GM19240 (cell line): ENCODE measurements around the gene ASB16.
A peak's percentile ranks its signal among the peaks of the same experiment; 100 is the strongest.

Experiments
- DNase-seq: peaks from one replicate; pipeline ENCODE4 v3.0.0; 2011; ENCODE audit warnings: low spot score; ENCODE audit not compliant: insufficient read length

The ASB16 gene

DNA sequence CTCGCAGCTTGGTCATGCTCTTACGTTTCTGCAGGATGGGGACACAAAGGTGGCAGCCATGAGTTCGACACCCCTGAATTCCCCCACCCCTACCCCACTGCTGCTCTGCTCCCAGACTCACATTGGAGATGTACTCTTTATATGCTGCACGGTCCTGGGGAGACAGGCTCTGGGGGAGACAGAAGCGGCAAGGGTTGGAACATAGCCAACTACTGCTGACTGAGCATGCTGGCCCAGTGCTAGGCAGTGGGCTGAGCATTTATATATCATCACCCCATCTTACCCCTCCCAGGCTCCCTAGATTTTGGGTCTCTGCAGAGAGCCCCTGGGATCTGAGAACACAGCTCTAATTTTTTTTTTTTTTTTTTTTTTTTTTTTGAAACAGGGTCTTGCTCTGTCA lies 37.2 kb downstream of the ASB16 start:
- no peak for DNase-seq

- no peak for DNase-seq
Measured at GRCh38 chr17:44209786-44210341, 39.4 kb downstream of the ASB16 start.

DNA sequence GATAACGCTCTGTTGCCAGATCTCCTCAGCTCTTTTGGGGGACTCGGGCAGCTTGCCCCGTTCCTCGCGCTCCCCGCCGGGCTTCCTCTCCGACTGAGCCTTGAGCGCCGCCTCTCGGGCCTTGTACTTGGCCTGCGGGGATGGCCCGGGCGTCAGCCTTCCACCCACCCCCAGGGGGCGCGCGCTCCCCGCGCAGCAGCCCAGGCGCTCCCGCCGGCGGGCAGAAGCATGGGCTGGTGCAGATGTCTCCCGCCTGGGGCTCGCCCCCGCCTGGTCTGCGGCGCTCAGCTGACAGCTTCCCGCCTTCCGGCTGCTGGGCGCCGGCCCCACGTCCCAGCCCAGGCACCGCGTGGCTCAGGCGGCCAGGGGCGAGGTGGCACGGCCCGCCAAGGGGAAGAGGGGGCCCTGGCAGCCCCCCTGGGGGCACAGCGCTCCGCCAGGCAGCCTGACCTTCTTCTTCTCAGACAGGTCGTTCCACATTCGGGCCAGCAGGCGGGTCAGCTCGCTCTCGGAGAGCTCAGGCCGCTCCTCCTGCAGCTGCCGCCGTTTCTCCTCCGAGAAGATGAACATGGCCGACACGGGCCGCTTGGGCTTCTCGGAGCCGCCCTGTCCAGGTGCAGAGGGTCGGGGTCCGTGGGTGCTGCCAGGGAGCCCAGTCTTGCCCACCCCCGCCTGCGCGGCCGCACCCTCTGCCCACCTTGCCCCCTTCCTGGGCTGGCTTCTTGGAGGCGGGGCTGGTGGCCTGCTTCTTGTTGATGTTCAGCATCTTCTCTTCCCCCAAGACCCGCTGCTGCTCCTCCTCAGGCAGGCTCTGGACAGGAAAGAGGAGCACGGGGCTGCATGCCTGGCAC lies 40.1 kb downstream of the ASB16 start:
- peak; percentile 84 for DNase-seq

DNA sequence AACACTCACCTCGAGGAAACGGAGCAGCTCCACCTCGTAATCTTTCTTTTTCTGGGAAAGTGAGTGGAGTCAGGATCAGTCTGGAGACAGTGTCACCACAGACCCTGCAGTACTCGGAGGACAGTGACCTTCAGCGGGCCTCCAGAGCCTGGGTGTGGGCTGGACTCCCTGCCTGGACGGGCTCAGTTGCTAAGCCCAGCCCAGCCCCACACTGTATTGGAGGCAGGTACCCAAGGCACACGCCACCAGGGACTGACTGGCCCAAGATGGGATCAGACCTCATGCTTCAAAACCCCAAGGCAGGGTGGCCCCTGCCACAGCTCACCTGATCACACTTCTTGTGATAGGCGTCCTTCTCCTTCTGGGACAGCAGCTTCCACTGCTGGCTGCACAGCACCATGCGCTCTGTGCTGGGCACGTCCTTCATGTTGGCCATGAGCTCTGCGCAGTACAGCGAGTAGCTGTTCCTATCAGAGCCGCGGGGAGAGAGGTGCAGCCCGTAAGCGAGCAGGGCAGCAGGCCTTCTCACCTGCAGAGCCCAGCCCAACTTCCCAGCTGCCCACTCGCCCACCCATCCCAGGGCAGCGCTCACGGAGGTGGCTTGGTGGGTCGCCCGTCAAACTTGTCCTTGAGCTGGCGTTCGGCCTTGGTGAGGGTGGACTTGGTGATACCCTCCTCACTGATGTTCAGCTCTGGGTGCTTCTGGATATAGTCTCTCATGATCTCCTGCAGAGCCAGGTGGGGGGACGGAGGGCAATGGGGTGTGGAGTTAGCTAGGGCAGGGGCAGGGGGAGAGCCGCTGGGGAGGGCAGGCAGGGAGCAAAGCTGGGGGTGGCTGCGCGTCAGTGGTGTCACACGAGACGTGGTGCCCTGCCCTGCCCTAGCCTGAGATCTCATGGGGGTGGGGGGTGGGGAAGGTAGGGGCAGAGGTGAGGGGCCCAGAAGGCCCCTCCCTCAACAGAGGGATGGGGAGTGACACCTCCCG lies 41.1 kb downstream of the ASB16 start:
- DNase-seq = no peak

- no peak for DNase-seq
Measured at GRCh38 chr17:44212507-44213402, 42.3 kb downstream of the ASB16 start.

DNA sequence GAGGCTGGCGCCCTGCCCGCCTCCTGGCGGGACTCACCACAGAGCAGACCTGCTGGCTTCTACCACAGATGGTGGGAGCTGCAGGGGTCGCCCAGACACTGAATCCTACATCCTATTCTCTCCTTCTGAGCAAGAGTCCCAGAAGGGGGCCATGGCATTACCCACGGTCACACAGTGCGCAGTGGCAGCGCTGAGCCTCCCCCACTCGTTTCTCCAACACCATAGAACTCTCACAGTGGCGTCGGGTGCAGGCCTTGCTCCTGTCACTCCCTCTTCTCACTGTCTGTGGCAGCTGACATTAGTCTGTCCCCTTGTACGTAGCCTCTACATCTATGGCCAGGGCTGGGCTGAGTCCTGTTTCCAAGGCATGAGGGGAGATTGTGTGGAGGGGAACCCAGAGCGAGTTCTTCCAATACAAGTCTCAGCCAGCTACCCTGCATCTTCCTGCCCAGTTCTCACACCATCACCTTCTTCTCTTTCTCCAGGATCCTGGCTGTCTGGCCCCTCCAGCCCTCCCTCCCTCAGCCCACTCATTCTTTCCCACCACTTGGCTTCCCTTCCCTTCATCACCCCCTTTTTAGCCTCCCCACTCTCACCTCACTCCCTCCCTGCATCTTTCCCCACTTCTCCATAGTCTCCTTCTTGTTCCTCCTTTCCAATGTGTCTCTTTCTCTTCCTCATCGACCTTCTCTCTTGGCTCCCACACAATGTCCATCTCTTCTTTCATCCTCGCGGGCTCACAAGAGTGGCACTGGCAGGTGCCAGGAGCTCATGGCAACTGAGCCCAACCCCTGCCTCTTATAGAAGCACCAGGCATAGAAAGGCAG lies 43.1 kb downstream of the ASB16 start:
- DNase-seq = no peak

DNA sequence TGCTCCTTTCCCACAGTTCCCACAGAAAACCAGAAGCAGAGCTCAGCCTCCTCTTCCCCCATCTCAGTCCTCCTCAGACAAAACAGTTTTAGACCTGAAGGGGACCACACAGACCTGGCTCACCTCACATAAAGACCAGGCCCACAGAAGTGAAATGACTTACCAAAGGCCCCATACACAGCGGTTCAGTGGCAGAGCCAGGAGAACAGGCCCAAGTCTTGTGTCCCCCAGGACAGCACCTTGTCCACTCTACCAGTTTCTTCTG lies 43.7 kb downstream of the ASB16 start:
- DNase-seq = no peak

DNA sequence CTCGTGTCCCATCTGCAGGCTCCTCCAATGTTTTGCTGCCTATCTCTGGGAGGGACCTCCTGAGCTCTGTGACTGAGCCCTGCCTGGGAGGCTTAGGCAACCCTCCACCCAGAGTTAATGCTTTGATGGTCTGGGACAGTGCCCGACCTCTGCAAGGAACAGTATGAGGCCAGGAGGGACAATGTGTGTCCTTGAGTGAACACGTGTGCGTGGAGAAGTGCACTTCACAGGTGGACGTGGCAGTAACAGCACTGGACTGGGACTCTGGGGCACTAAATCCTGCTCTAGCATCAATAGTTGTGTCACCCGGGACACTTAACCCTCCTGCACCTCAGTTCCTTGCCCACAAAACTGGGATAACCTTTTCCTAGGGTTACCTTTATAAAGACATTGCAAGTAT lies 44.4 kb downstream of the ASB16 start:
- no peak for DNase-seq

GRCh38 chr17:44216173-44216572 lies 45.7 kb downstream of the ASB16 start:
- peak; percentile 43 for DNase-seq

GRCh38 chr17:44216694-44217093 lies 46.2 kb downstream of the ASB16 start:
- no peak for DNase-seq

DNA sequence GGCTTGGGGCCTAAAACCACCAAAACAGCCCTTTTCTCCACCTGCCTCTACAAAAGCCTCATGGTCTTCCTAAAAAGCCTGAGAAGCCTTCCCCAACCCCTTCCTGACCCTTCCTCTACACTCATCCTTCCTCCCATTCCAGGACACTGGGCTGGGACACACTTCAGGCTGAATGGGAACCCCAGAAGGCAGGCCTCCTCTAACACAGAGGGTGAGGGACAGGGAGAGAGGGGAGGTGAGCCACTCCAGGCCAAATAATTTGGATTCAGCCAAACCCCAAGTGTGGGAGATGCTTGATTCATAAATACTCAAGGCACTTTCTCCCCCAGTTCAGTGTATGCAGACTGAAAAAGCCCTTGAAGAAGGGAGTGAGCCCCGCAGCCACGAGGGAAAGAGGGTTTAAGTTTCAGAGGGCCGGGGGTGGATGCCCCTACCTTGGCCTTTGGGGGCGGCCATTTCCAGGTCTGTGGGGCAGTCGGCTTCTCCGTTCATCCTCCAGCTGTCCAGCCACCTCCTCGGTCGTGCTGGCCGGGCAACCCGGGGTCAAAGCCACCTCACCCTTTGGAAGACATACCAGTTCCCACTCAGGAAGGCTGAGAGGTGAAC lies 47.3 kb downstream of the ASB16 start:
- no peak for DNase-seq

DNA sequence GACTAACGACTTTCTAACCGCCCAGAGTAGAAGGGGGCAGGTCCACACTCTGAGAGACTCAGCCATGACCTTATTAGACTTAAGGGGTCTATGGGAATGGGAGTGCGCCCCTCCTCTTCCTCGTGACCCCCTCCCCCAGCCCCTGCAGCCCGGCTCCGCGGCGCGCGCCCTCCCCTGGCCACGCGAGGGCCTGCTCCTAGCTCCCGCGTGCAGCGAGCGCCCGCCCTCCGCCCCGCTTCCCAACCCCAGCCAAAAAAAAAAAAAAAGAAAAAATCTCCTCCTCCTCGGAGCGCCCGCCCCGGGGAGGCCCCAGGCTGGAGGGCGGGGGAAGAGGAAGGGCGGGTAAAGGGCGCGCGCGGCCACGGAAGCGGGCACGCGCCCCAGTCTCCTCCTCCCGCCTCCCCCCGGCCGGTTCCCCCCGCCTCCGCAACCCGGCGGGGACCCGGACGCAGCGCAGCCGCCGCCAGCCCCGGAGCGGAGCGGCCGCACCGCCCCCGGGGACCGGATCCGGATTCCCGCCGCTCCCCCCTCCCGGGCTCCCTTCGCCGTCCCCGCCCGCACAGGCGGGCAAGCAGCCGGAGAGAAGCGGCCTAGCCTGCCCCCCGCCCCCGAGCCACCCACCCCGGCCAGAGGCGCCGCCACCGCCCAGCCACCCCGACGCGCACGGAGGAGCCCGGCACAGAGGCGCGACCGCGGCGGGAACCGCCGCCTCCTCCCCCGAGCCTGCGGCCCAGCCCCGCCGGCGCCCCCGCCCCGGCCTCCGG lies 48.0 kb downstream of the ASB16 start:
- DNase-seq = peak; percentile 60

DNA sequence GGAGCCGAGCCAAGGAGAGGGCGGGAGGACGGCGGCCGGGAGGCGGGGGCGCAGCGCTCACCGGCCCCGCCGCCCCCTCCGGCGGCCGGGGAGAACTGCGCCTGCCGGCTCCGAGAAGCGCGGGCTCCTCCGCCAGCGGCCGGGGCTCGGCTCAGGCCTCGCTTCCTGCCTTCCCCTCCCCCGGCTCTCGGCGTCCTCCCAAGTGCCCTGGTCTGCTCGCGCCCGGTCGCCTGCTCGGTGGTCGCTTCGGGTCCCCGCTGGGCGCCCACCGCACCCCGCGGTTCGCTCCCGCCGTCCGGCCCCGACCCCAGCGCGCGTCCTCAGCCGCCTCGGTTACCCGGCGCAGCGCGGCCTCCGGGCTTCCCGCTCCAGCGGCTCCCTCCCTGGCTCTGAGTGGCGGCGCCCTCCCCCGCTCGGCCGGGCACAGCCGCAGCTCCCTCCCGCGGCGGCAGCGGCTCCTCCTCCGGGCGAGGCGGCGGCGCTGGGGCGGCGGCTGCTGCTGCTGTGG lies 48.7 kb downstream of the ASB16 start:
- peak; percentile 58 for DNase-seq

DNA sequence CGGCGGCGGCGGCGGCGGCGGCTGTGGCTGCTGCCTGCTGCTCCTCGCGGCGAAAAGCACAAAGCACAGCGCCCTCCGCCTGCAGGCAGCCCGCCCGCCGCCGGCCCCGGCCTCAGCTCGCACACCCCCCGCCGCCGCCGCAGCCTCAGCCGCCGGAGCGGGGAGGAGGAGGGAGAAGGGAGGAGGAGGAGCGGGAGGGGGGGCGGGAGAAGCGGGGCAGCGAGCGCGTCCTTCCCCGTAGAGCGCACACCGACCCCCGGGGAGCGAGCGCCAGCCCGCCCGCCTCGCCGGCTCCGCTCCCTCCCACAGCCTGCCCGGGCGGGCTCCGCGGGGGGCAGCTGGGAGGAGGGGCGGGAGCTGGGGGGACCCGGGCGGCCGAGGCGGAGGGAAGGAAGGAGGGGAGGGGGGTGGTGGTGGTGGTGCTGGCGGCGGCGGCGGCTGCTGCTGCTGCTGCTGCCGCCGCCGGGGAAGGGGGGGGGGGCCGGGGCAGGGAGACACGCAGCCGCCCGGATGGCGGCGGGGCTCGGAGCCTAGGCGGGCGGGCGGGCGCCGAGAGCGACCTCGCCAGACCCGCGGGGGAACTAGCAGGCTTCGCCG lies 49.2 kb downstream of the ASB16 start, which contains the start of gene UBTF:
UBTF (minus strand) TSS at position 60 of the 597 bp plus-strand sequence. CDS start 1,446 bp downstream, outside the sequence.
- peak; percentile 33 for DNase-seq

DNA sequence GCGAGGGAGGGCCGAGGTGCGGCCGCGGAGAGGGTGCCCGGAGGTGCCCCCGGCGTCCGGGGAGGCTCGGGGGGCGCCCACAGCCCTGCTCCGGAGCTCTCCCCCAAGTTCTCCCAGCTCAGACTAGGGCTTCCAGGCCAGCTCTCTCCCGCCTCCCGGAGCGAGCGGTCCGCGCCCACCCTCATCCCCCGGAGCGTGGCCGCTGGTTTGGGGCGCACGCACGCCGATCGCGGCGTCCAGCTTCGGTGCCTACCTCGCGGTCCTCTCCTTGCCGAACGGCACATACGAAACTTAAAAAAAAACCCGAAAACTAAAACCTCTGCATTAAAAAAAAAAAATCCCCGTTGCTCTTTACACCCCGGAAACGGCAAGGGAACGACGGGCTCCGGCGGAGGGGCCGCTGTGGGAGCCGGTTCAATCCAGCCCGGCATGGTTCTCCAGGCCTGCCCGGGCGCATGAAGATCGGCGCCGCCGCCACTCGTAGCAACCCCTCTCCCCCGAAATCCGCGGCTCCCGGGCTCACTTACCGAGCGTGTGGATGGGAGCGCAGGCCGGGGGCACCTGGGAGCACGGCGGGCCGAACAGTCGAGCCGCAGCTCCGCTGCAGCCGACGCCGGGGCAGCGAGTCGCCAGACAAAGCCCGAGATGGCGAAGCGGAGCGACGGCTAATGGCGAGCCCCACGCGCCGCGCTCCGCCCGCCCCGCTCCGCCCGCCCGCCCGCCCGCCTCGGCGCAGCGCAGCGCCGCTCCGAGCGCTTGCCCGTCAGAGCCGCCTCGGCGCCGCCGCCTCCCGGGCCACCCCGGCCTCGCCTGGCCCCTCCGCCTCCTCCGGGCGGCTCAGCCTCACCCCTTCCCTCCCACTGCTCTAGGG lies 49.9 kb downstream of the ASB16 start:
- peak; percentile 44 for DNase-seq

DNA sequence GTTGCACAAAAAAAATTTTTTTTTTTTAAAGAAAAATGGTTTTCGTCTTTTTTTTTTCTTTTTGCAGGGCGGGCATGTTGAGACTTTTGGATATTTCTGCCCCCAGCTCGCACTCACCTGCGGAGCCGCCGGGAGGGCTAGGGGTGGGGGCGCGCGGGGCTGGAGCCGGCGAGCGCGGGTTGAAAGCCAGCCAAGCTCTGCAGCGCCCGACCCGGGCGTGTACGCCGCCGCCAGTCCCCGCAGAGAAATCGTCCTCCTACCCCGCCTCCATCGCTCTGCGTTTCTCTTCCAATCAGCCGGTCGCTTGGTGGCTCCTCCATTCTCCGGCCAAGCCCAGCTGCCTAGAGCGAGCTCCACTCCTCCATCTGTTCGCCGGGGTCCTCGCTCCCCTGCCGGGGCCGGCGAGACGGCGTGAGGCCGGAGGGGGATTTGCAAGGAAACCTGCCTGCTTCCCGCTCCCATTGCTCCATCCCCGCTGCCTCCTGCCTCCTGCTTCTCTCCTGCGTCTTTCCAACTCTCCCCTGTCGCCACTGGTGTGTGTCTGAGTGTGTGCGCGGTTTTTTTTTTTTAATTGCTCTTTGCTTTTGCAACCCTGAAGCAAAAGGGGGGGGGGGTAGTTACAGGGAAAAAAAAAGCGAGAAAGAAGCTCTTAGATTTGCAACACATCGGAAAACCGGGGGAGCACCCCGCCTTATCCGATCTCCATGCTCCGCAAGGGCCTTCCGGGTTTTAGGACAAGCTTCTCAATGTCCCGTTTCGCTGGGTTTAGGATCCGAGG lies 50.8 kb downstream of the ASB16 start:
- no peak for DNase-seq

DNA sequence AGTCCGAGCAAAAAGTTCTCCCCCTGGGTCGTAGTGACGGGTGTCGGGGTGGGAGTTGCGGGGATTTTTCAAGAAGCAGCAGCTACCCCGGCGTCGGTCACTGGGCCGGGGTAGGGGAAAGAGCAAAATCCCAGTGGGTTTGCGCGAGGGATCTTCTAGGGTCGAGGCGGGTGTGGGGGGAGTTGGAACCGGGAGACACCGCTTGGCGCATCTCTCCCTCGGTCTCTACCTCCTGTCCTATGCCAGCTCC lies 51.3 kb downstream of the ASB16 start:
- DNase-seq = no peak
